Measurements from ENCODE around the gene GRK2. TPM values are rescaled to one million over a fixed set of nuclear protein-coding genes. Genes with fewer than 3 reads are reported as not detected.

The GRK2 gene
- total and polyA plus RNA-seq, 9 of the 15 experiments (the other 6 are each of a cell fraction or from before 2014, with no cell fraction given): 0.24 to 95.8 (median 56.5) TPM

- 70% methylated on average over 15 of the region's 15 CpGs for WGBS (ENCODE audit: insufficient coverage, low coverage, missing lambda C conversion rate)
- ChIA-PET CTCF (ENCODE audit: low intra/inter-chr PET ratio) (no interaction called here), POLR2A (interaction anchor here (2.1 kb wide), 1 partner anchor 12 kb away, joined by 10 read pairs; no protein-coding TSS in a partner anchor)
- peak in 1 of 4 experiments; percentile 7 for DNase-seq (ENCODE audit: extremely low read depth in 1 of 4, low spot score in 3 of 4)
- intact Hi-C loops (cut with micrococcal nuclease): no loop called here
- Histone ChIP-seq H3K4me2 (ENCODE audit: insufficient read depth, low read length) (no peak overlapping the region), H3K9me3 (replicated peaks; ENCODE audit: control insufficient read depth, insufficient read depth, low read depth, low read length) (no peaks in the 10 kb centered on the region), H4K20me1 (replicated peaks; ENCODE audit: control insufficient read depth, insufficient read depth, low read length) (no peaks in the 10 kb centered on the region), H2AFZ (ENCODE audit: low read depth, low read length) (no peak overlapping the region), H3K9ac (ENCODE audit: insufficient read depth in 1 of 2, low read depth in 2 of 2, low read length in 2 of 2) (no peak overlapping the region), H3K4me1 (replicated peaks in 1 of 2; ENCODE audit: control insufficient read depth in 2 of 2, insufficient read depth in 2 of 2, low read length in 2 of 2) (peaks cover 0 to 35% of the 10 kb centered on the region in 2 experiments; a peak in 2 of 5 replicates), H3K27me3 (ENCODE audit: control insufficient read depth in 2 of 2, insufficient read depth in 2 of 2, low read length in 2 of 2) (no peaks in the 10 kb centered on the region), H3K9me1 (ENCODE audit: control insufficient read depth, insufficient read depth, low read length) (no peaks in the 10 kb centered on the region), H3K4me3 (no peak overlapping the region), H3K79me2 (ENCODE audit: control insufficient read depth, insufficient read depth, low read length) (no peaks in the 10 kb centered on the region), H3K27ac (ENCODE audit: extremely low read depth, low read depth, low read length) (no peak overlapping the region), H3K36me3 (ENCODE audit: control insufficient read depth, insufficient read depth, low read length) (peaks cover 45% of the 10 kb centered on the region; the same call in 2 of the 3 replicates)
- no peak for FAIRE-seq
- in situ Hi-C loops (cut with MboI): no loop called here
- peak; percentile 32; the same call in 2 of the 3 replicates for ATAC-seq
- no TSS peak for BruUV-seq (replicated peaks)
- TF ChIP-seq TGIF2 (CRISPR knock-in tag; IDR thresholded peaks at IDR 0.05): no peak
- no peak for TF ChIP-seq ZNF408 (CRISPR knock-in tag; IDR thresholded peaks at IDR 0.05; ENCODE audit: low read depth)
- TF ChIP-seq ZBTB11 (CRISPR knock-in tag; IDR thresholded peaks at IDR 0.05): no peak
- peak; percentile 62 for TF ChIP-seq PKNOX1 (IDR thresholded peaks at IDR 0.05)
- TF ChIP-seq IRF1 (CRISPR knock-in tag; IDR thresholded peaks at IDR 0.05; ENCODE audit: borderline replicate concordance): no peak
- TF ChIP-seq ZNF134 (CRISPR knock-in tag; conservative IDR thresholded peaks at IDR 0.05): no peak
- no peak for TF ChIP-seq PCBP1 (IDR thresholded peaks at IDR 0.05; ENCODE audit: low read depth, low read length, poor library complexity, severe bottlenecking)
- peak; percentile 67; the same call in 1 of the 2 replicates for TF ChIP-seq ZNF263 (CRISPR knock-in tag; IDR thresholded peaks at IDR 0.05; ENCODE audit: borderline replicate concordance)
- TF ChIP-seq MAX (CRISPR knock-in tag; IDR thresholded peaks at IDR 0.05): no peak
- no peak for TF ChIP-seq PHF20 (IDR thresholded peaks at IDR 0.05; ENCODE audit: partially characterized antibody)
- no peak for TF ChIP-seq SFPQ (IDR thresholded peaks at IDR 0.05; ENCODE audit: low read depth, low read length)
- TF ChIP-seq POLR2G (IDR thresholded peaks at IDR 0.05; ENCODE audit: low read depth, low read length): 0 out of 2 replicates have a peak, but pooled peaks have one; percentile 6
- TF ChIP-seq GATA2 (CRISPR knock-in tag; IDR thresholded peaks at IDR 0.05): no peak
Observed at GRCh38 chr11:67301951-67302516, 35.8 kb downstream of the GRK2 start.

Data from K562 (cell line).